SK-N-SH (cell line): ENCODE results near the gene BRD7. TPM values are rescaled to one million over a fixed set of nuclear protein-coding genes. Genes with fewer than 3 reads are reported as not detected.

ENCODE experiments used
- CTCF ChIA-PET: fragments of 300-600, 350-600 bp; formaldehyde crosslinking; extraction: SDS; loops from one replicate; lab custom pipeline; 2021; lab: Yijun Ruan, JAX
- POLR2A ChIA-PET: fragments of 350-600 bp; sonication (Branson Sonifier 250); formaldehyde crosslinking; extraction: SDS; loops from one replicate; lab custom pipeline; 2020; ENCODE audit warnings: antibody characterized with exemption, inconsistent platforms; lab: Yijun Ruan, JAX
- DNase-seq: peaks from one replicate; pipeline ENCODE4 v3.0.0; 2012
- H2AFZ ChIP-seq: fragments of 200-600 bp; sonication (generic); 2 replicates; pipeline ENCODE4 v1.8.1; 2016; ENCODE audit warnings: antibody characterized with exemption, mild to moderate bottlenecking, low read depth
- H3F3A ChIP-seq: fragments of 200-600 bp; sonication (generic); replicated peaks from 2 replicates; pipeline ENCODE3; 2016; ENCODE audit warnings: antibody characterized with exemption, mild to moderate bottlenecking; ENCODE audit not compliant: insufficient read depth
- H3K27ac ChIP-seq, 2 experiments: fragments of 200-500 bp in 1 of 2; fragments of 200-600 bp in 1 of 2; sonication (Bioruptor generic) in 1 of 2; sonication (generic), shearing (Covaris generic) in 1 of 2; 2 replicates each; pipeline versions ENCODE4 v1.5.1 to v1.6.1; 2014 to 2016; ENCODE audit warnings: low read depth in 2 of 2, inconsistent platforms in 1 of 2, low read length in 1 of 2, mild to moderate bottlenecking in 1 of 2, mixed read lengths in 1 of 2
- H3K27me3 ChIP-seq: fragments of 200-600 bp; sonication (generic), shearing (Covaris generic); 2 replicates; pipeline ENCODE4 v1.6.1; 2016; ENCODE audit warnings: mixed run types; ENCODE audit not compliant: insufficient read depth
- H3K36me3 ChIP-seq, 2 experiments: fragments of 200-500 bp in 1 of 2; fragments of 200-600 bp in 1 of 2; sonication (Bioruptor generic) in 1 of 2; sonication (generic) in 1 of 2; replicated peaks in 1 of 2; 2 replicates each; pipeline versions ENCODE3 to v1.5.1; 2014 to 2016; ENCODE audit warnings: low read length in 1 of 2, mild to moderate bottlenecking in 1 of 2; ENCODE audit not compliant: insufficient read depth in 2 of 2, control insufficient read depth in 1 of 2
- H3K4me1 ChIP-seq, 2 experiments: fragments of 200-500 bp in 1 of 2; fragments of 200-600 bp in 1 of 2; sonication (Bioruptor generic) in 1 of 2; sonication (generic), shearing (Covaris generic) in 1 of 2; 2 replicates each; pipeline versions ENCODE4 v1.5.1 to v1.6.1; 2014 to 2016; ENCODE audit warnings: low read depth in 1 of 2, low read length in 1 of 2, mixed run types in 1 of 2; ENCODE audit not compliant: insufficient read depth in 2 of 2, control insufficient read depth in 1 of 2
- H3K4me2 ChIP-seq: fragments of 200-600 bp; sonication (generic), shearing (Covaris generic); 2 replicates; pipeline ENCODE4 v1.6.1; 2017; ENCODE audit warnings: mixed run types
- H3K4me3 ChIP-seq, 2 experiments: fragments of 200-500 bp in 1 of 2; fragments of 200-600 bp in 1 of 2; sonication (Bioruptor generic) in 1 of 2; sonication (generic), shearing (Covaris generic) in 1 of 2; 2 replicates each; pipeline versions ENCODE4 v1.5.1 to v1.8.1; 2014 to 2016; ENCODE audit warnings: low read depth in 2 of 2, inconsistent platforms in 1 of 2, low read length in 1 of 2, mild to moderate bottlenecking in 1 of 2, mixed read lengths in 1 of 2, moderate library complexity in 1 of 2
- H3K79me2 ChIP-seq: fragments of 200-600 bp; sonication (generic); 2 replicates; pipeline ENCODE4 v1.8.1; 2017; ENCODE audit warnings: mild to moderate bottlenecking; ENCODE audit not compliant: insufficient read depth
- H3K9ac ChIP-seq: fragments of 200-600 bp; sonication (generic); 2 replicates; pipeline ENCODE4 v1.6.1; 2017; ENCODE audit warnings: mixed run types
- H3K9me2 ChIP-seq: fragments of 200-600 bp; sonication (generic); 2 replicates; pipeline ENCODE4 v1.6.1; 2017; ENCODE audit warnings: mixed run types
- H3K9me3 ChIP-seq: fragments of 200-600 bp; sonication (generic); 2 replicates; pipeline ENCODE4 v1.6.1; 2017; ENCODE audit warnings: mixed run types, mild to moderate bottlenecking, moderate library complexity
- H4K20me1 ChIP-seq: fragments of 200-600 bp; sonication (generic); 2 replicates; pipeline ENCODE4 v1.6.1; 2017; ENCODE audit warnings: mild to moderate bottlenecking, mixed run types; ENCODE audit not compliant: insufficient read depth
- CHD2 ChIP-seq: fragments of 150-350 bp; IDR thresholded peaks from 2 replicates; pipeline ENCODE4 v1.6.1; 2018; ENCODE audit warnings: low read length; ENCODE audit not compliant: partially characterized antibody
- ELF1 ChIP-seq: IDR thresholded peaks from 2 replicates; pipeline ENCODE4 v1.4.0; 2012
- FOSL2 ChIP-seq: IDR thresholded peaks from 2 replicates; pipeline ENCODE4 v1.4.0; 2012; ENCODE audit warnings: low read depth, mild to moderate bottlenecking, moderate library complexity, borderline replicate concordance
- FOXJ3 ChIP-seq: sonication (generic); formaldehyde crosslinking; IDR thresholded peaks from 2 replicates; pipeline ENCODE4 v1.5.1; 2020; ENCODE audit warnings: mild to moderate bottlenecking, missing genetic modification reagents
- GATA2 ChIP-seq: sonication (generic); formaldehyde crosslinking; IDR thresholded peaks from 2 replicates; pipeline ENCODE4 v1.5.0; 2020; ENCODE audit warnings: mild to moderate bottlenecking, missing genetic modification reagents
- MEF2A ChIP-seq: IDR thresholded peaks from 2 replicates; pipeline ENCODE4 v1.4.0; 2012; ENCODE audit warnings: low read depth, borderline replicate concordance
- NFIC ChIP-seq: IDR thresholded peaks from 2 replicates; pipeline ENCODE4 v1.4.0; 2012; ENCODE audit warnings: borderline replicate concordance
- PBX3 ChIP-seq: IDR thresholded peaks from 2 replicates; pipeline ENCODE4; 2012
- RAD21 ChIP-seq: IDR thresholded peaks from 2 replicates; pipeline ENCODE4 v1.6.1; 2012; ENCODE audit warnings: mild to moderate bottlenecking, low read length
- RCOR1 ChIP-seq: fragments of 150-350 bp; IDR thresholded peaks from 2 replicates; pipeline ENCODE4 v1.6.1; 2017; ENCODE audit warnings: antibody characterized with exemption, low read length
- RFX5 ChIP-seq: IDR thresholded peaks from 2 replicates; pipeline ENCODE4 v1.6.1; 2012; ENCODE audit warnings: mild to moderate bottlenecking, improper control_type of control experiment, low read length
- YY1 ChIP-seq: IDR thresholded peaks from 2 replicates; pipeline ENCODE4 v1.4.0; 2012; ENCODE audit warnings: low read depth, mild to moderate bottlenecking
- WGBS: methylation state at CpG from one replicate; pipeline ENCODE4 v1.1.6; 2017; ENCODE audit warnings: low lambda C conversion rate; 5-methylcytosine and 5-hydroxymethylcytosine counted together
- polyA plus RNA-seq, 3 experiments: library from polyadenylated mRNA; depleted of rRNA; stranded (reverse); fragments of >200 nt; gene quantifications; 2 replicates each; pipeline ENCODE4 v1.2.3, GENCODE V29; 2012
- TF ChIP-seq, protein P1 (sequence below): fragments of 200-600 bp; sonication (generic); IDR thresholded peaks from 2 replicates; pipeline ENCODE4 v1.6.1; 2017; ENCODE audit warnings: antibody characterized with exemption, mild to moderate bottlenecking, moderate library complexity
- TF ChIP-seq, protein P2 (sequence below): IDR thresholded peaks from 2 replicates; pipeline ENCODE4 v1.4.0; 2012; ENCODE audit warnings: low read depth, borderline replicate concordance

The BRD7 gene
- polyA plus RNA-seq, 1 of the 3 experiments (the other 2 are of a cell fraction), result 32.9 TPM

GRCh38 chr16:50276801-50277555, 91.8 kb downstream of the BRD7 start:
- no peaks in the 10 kb centered on the region for H3K9me3 ChIP-seq
- H3K27ac ChIP-seq, result no peak overlapping the region
- H3K4me3 ChIP-seq, result no peak overlapping the region
- H3K79me2 ChIP-seq, result peaks cover 16% of the 10 kb centered on the region; the same call in 1 of the 2 replicates
- no peak overlapping the region for H2AFZ ChIP-seq
- H3K9me2 ChIP-seq, result no peaks in the 10 kb centered on the region
- H3K4me1 ChIP-seq, result peaks cover 0 to 9% of the 10 kb centered on the region in 2 experiments; a peak in 1 of 4 replicates
- ChIA-PET POLR2A (no interaction called here), CTCF (interaction anchor here (0.7 kb wide), 1 partner anchor 13 kb away, joined by 3 read pairs; no protein-coding TSS in a partner anchor)
- no peaks in the 10 kb centered on the region for H3K27me3 ChIP-seq
- H3K9ac ChIP-seq, result no peak overlapping the region
- TF ChIP-seq ELF1 (no peak), YY1 (no peak), FOXJ3 (CRISPR knock-in tag) (no peak), PBX3 (no peak), GATA2 (CRISPR knock-in tag) (no peak), CHD2 (no peak), RAD21 (no peak), RFX5 (no peak), FOSL2 (no peak), NFIC (no peak), MEF2A (no peak), RCOR1 (no peak)
- TF ChIP-seq, protein P1, sequence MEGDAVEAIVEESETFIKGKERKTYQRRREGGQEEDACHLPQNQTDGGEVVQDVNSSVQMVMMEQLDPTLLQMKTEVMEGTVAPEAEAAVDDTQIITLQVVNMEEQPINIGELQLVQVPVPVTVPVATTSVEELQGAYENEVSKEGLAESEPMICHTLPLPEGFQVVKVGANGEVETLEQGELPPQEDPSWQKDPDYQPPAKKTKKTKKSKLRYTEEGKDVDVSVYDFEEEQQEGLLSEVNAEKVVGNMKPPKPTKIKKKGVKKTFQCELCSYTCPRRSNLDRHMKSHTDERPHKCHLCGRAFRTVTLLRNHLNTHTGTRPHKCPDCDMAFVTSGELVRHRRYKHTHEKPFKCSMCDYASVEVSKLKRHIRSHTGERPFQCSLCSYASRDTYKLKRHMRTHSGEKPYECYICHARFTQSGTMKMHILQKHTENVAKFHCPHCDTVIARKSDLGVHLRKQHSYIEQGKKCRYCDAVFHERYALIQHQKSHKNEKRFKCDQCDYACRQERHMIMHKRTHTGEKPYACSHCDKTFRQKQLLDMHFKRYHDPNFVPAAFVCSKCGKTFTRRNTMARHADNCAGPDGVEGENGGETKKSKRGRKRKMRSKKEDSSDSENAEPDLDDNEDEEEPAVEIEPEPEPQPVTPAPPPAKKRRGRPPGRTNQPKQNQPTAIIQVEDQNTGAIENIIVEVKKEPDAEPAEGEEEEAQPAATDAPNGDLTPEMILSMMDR, result no peak
- TF ChIP-seq, protein P2, sequence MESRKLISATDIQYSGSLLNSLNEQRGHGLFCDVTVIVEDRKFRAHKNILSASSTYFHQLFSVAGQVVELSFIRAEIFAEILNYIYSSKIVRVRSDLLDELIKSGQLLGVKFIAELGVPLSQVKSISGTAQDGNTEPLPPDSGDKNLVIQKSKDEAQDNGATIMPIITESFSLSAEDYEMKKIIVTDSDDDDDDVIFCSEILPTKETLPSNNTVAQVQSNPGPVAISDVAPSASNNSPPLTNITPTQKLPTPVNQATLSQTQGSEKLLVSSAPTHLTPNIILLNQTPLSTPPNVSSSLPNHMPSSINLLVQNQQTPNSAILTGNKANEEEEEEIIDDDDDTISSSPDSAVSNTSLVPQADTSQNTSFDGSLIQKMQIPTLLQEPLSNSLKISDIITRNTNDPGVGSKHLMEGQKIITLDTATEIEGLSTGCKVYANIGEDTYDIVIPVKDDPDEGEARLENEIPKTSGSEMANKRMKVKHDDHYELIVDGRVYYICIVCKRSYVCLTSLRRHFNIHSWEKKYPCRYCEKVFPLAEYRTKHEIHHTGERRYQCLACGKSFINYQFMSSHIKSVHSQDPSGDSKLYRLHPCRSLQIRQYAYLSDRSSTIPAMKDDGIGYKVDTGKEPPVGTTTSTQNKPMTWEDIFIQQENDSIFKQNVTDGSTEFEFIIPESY, result no peak
- TF ChIP-seq, all 33 proteins: peak for 0
- Histone ChIP-seq H3F3A (peaks cover 4% of the 10 kb centered on the region), H4K20me1 (peaks cover 3% of the 10 kb centered on the region; the same call in 1 of the 2 replicates), H3K36me3 (no peaks in the 10 kb centered on the region), H3K4me2 (no peak overlapping the region)
- WGBS, result 87% methylated on average over 4 of the region's 4 CpGs
- DNase-seq, result no peak
